Measurements from ENCODE around the gene SPTB.

DNA sequence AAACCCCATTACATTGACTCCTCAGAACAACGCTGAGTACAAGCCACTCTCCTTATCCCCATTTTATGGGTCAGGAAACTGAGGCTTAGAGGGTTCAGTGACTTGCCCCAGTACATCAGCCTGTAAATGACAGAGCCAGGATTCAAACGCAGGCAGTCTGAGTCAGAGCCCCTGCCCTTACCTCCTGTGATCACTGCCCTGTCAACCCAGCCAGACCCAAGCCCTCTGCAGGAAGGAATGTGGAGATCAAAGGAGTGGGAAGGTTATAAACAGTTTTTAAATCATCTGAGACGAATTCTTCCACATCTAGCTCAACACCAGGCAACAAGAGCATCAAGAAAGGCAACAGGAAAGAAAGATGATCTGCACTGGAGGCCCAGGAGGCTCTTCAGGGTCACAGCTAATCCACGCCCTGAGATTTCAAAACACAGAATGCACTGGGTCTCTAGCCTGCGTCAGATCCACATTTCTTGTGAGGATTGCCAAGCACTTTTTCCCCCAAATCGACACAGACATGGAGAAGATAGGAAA lies 38.5 kb downstream of the SPTB start:
- no peak for TF ChIP-seq POLR2A (IDR thresholded peaks at IDR 0.05)
- TF ChIP-seq, protein P1, sequence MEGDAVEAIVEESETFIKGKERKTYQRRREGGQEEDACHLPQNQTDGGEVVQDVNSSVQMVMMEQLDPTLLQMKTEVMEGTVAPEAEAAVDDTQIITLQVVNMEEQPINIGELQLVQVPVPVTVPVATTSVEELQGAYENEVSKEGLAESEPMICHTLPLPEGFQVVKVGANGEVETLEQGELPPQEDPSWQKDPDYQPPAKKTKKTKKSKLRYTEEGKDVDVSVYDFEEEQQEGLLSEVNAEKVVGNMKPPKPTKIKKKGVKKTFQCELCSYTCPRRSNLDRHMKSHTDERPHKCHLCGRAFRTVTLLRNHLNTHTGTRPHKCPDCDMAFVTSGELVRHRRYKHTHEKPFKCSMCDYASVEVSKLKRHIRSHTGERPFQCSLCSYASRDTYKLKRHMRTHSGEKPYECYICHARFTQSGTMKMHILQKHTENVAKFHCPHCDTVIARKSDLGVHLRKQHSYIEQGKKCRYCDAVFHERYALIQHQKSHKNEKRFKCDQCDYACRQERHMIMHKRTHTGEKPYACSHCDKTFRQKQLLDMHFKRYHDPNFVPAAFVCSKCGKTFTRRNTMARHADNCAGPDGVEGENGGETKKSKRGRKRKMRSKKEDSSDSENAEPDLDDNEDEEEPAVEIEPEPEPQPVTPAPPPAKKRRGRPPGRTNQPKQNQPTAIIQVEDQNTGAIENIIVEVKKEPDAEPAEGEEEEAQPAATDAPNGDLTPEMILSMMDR (IDR thresholded peaks at IDR 0.05) = no peak
